Fibroblast of mammary gland (primary cell): Measurements from ENCODE around the gene SYK.

Experiments used
- DNase-seq: peaks from one replicate; pipeline ENCODE4 v3.0.0-alpha.2; 2010; ENCODE audit warnings: low read depth
- H3K4me3 ChIP-seq: 2 replicates; pipeline ENCODE4 v1.5.1; 2011; ENCODE audit warnings: low read depth, mild to moderate bottlenecking, low read length, moderate library complexity; ENCODE audit not compliant: control insufficient read depth
- TF ChIP-seq, protein P1 (sequence below): conservative IDR thresholded peaks from 2 replicates; pipeline ENCODE4 v1.5.1; 2011; ENCODE audit warnings: low read depth, low read length, inconsistent platforms; ENCODE audit not compliant: control insufficient read depth, insufficient read depth

SYK gene

DNA sequence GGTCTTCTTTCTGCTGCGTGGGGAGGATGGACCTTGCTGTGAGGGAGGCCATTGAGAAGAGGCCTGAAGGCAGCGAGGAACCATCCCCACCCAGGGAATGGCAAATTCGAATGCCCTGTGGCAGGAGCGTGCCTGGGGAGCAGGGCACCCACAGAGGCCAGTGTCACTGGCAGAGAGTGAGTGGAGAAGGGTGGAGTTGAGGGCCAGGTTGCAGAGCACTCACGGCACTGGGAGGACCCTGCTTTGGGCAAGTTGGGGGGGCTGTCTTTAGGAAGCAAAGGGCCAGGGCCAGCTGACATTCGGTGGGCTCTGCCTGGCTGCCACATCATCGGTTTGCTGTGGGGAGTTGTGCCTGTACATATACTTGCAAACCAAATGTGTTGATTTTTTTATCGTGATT, 47.2 kb downstream of the SYK start:
- no peak overlapping the region for H3K4me3 ChIP-seq
- TF ChIP-seq, protein P1, sequence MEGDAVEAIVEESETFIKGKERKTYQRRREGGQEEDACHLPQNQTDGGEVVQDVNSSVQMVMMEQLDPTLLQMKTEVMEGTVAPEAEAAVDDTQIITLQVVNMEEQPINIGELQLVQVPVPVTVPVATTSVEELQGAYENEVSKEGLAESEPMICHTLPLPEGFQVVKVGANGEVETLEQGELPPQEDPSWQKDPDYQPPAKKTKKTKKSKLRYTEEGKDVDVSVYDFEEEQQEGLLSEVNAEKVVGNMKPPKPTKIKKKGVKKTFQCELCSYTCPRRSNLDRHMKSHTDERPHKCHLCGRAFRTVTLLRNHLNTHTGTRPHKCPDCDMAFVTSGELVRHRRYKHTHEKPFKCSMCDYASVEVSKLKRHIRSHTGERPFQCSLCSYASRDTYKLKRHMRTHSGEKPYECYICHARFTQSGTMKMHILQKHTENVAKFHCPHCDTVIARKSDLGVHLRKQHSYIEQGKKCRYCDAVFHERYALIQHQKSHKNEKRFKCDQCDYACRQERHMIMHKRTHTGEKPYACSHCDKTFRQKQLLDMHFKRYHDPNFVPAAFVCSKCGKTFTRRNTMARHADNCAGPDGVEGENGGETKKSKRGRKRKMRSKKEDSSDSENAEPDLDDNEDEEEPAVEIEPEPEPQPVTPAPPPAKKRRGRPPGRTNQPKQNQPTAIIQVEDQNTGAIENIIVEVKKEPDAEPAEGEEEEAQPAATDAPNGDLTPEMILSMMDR: no peak
- no peak for DNase-seq

DNA sequence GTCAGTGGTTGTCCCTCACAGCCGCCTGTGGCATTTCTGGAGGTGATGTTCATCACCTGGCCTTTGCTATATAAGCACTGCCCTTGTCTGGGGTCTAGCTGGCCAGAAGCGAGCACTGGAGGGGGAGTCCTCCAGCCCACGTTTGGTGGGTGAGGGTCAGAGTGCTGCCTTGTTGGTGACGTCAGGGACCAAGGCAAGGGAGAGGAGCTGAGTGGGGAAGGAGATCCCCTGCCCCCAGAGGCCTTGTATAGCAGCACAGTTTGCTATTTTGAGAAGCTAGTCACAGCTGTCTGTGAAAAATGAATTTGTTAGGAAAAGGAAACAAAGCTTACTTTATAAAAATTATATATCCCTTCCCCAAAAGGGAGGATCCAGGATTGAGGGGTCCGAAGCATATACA, 49.8 kb downstream of the SYK start:
- DNase-seq: no peak
- no peak overlapping the region for H3K4me3 ChIP-seq
- TF ChIP-seq, protein P1: no peak

DNA sequence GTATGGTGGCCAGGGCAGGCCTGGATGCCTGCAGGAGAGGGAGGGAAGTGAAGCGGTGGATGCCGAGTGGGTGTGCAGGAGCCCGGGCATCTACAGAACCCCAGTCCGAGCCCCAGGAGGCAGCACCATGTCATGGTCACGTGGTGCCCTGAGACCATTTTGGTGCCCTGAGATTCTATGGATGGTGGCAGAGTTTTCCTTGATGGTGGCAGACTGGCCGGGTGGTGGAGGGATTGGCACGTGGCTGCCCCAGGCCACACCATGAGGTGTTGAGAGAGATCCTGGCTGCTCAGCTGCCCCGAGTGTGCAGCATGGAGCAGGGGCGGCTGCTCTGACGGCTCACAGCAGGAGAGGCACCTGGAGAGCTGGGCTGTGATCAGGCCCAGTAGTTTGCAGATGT, 52.3 kb downstream of the SYK start:
- no peak for DNase-seq
- TF ChIP-seq, protein P1: no peak
- H3K4me3 ChIP-seq: no peak overlapping the region

DNA sequence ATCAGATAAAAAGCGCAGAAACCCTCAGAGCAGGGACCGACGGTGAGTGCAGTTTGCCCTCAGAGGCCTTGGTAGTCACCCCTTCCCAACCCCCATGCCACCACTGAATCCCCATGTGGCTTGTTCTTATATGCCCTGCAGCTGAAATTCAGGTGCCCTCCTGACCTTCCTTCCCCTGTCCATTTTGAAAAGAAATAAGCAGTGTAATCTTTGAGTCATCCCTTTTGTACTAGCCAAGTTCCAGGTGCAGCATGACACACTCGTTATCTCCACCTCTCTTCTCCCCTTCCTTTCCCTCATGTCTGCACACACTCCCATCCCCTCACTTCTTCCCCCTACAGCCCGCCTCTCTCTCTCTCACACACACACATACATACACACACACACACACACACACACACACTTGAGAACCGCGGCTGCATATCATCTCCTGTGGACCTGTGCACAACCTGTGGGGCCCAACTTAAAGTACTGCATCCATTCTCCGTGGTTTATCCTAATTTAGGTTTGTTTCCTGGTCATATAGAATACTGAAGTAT, 53.1 kb downstream of the SYK start:
- no peak overlapping the region for H3K4me3 ChIP-seq
- TF ChIP-seq, protein P1: no peak
- no peak for DNase-seq

DNA sequence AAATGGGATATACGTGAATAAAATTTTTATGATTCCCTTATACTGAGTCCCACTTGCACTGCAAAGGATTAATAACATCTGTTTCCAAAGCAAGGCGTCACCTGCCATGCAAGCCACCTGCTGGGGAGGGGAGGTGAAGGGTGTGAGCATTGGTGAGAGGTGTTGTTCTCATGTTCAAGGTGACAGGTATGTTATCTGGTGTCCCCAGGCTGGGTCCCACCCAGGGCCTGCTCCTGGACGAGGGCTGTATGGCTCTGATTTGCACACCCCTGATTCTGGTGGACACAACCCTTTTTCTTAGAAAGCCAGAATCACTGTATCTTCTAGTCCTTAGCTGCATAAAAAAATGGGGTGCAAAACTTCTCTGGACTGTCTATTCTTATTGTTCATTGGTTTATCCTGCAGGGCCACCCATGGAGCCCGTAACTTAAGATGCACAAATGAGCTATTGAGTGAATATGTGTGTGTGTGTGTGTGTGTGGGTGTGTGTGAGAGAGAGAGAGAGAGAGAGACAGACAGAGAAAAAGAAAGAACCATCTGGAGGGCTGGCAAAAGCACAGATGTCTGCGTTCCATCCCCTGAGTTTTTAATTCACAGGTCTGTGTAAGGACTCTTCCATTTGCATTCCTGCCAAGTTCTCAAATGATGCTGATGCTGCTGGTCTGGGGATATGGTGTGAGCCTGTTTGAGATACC, 53.7 kb downstream of the SYK start:
- TF ChIP-seq, protein P1: no peak
- DNase-seq: no peak

DNA sequence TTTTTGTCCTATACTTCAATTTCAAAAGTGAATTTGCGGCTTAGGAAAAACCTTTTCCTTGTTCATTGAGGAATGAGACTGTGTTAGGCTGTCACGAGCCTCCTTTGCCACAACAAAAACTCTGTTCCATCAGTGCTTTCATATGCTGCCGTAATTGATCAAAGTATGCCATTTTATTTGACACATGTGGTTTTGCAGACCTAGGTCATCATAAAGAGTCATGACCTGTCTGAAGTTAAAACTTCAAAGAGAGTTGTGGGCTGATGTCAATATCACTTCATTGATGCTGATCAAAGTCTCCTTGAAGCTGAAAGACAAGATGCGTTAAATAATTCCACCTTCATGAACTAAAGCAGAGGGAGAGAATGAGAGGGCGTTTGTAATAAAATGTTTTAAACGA, 55.5 kb downstream of the SYK start:
- no peak overlapping the region for H3K4me3 ChIP-seq
- TF ChIP-seq, protein P1: no peak
- DNase-seq: no peak

More for the DNA sequence above, 53.7 kb downstream of the SYK start:
- no peak overlapping the region for H3K4me3 ChIP-seq

DNA sequence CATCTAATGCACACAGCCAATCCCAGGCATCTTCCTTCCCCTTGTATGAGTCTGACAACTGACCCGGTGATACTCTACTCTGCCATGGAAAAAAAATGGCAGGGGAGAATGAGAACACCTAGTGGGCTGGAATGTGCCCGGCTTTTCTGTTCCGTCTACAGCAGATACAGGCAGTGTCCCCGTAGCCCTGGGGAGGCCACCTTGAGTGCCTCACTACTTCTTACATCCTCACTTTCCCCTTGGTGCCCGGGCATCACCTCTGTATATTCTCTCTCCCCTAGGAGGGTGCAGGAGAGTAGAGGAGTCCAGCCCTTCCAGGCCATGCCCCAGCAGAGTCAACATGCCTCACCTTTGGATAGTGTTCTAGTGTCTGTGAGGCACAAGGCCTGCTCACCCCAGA, 56.2 kb downstream of the SYK start:
- TF ChIP-seq, protein P1: no peak
- no peak for DNase-seq
- H3K4me3 ChIP-seq: no peak overlapping the region
